HG03439 (cell line): ENCODE results near the gene TMEM131L.
"Not testable (repeated sequence)": the region's sequence is repeated elsewhere in the genome, so short reads cannot be mapped to it uniquely, and the experiment has no call there.

ENCODE experiments used
- ATAC-seq: cut with Tn5 transposase; IDR thresholded peaks from one replicate; pipeline ENCODE4 v1.9.1; 2021; ENCODE audit warnings: mild to moderate bottlenecking, moderate library complexity; ENCODE audit not compliant: unreplicated experiment

Gene TMEM131L

DNA sequence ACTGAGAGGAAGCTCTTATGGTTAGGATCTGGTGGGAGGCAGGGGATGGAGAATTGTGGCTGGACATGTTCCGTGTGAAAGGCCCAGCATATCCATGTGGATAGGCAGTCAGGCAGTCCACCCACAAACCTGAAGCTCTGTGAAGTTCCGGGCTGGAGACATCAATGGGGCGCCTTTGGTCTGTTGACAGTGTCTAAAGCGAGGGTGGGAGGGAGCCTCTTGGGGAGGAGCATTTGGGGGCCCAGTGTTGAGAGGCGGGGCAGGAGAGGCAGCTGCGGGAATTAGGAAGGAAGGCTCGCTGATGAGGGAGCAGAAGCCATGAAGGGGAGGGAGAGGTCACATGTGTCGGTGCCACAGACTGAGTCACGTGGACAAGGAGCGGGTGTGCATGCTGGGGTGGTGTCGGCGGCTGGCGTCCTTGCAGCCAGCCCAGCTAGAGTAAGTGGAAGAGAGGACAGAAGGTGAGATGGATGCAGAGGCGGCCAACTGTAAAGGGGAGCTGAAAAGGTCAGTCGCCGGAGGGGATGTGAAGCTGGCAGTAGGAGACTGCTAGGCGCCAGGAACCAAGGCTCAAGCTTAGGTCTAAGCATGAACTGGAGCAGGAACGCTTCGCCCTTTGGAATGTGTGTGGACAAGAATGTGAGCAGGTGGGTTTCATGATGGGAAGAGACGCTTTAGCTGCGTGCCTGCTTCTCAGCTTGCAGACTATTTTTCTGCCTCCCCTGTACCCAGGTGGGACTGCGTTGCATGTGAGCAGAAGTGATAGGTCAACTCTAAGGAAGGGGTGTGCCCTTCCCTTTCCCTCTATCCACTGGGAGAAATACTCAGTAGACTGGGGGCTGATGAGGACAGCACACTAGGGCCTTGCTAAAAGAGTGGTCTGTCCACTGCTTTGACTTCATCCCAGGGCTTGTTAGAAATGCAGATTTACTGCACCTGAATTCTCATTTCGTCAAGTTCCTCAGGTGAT lies 174.0 kb downstream of the TMEM131L start:
- no peak for ATAC-seq

DNA sequence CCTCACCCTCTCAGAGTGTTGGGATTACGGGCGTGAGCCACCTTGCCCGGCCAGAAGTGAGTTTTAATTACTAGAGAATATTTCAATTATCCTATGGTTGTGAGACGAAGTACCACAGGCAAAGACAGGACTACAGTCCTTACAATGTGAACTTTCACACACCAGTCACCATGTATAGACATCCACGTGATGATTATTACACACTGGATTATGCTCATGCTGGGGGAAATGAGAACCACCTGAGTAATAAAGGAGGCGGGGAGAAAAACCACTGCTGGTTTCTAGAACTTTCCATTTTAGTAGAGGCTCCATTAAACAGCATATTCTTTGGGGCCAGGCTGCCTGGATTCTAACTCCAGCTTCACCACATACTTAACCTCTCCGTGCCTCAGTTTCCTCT lies 175.4 kb downstream of the TMEM131L start:
- ATAC-seq: no peak

DNA sequence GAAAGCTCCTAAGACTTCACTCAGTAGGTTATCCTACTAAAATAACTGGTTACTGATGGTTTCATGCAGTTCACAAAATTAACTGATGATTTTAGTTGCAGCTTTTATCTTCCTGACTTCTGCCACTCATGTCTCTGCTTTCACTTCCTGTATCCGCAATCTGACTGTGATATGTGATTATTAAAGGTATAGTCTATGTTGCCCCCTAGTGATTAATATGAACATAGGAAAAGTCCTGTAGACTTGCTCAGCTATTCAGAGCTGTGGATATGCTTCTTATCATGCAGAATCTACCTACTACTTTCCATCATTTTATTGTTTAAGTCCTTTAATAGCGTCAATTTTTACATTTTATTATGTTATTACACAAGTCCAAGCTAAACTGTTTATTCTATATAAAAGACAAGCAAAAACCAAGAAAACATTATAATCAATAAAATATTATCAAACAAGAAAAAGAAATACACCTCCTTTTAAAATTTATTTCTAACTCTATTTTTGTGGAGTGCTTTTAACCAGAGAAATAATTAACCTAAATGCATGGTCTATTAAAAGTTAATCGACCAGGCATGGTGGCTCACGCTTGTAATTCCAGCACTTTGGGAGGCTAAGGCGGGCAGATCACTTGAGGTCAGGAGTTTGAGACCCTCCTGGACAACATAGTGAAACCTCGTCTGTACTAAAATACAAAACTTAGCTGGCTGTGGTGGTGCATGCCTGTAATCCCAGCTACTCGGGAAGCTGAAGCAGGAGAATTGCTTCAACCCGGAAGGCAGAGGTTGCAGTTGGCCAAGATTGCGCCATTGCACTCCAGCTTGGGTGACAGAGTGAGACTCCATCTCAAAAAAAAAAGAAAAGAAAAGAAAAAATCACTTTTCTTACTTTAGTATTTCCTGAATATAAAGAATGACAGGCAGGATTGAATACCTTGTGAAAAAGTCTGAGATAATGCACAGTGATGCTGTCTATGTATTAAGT lies 177.5 kb downstream of the TMEM131L start:
- peak; percentile 81 for ATAC-seq

DNA sequence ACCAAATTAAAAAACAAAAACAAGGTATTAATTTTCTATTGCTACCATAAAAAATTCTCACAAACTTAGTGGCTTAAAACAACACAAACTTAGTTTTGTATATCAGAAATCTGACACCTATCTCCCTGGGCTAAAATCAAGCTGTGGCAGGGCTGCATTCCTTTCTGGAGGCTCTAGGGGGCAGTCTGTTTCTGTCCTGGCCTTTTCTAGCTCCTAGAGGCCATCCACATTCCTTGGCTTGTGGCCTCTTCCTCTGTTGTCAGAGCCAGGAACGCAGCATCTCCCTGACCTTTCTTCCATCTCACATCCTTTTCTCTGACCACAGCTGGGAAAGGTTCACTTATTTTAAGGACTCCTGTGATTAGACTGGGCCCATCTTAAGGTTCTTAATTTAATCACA lies 179.0 kb downstream of the TMEM131L start:
- no peak for ATAC-seq

DNA sequence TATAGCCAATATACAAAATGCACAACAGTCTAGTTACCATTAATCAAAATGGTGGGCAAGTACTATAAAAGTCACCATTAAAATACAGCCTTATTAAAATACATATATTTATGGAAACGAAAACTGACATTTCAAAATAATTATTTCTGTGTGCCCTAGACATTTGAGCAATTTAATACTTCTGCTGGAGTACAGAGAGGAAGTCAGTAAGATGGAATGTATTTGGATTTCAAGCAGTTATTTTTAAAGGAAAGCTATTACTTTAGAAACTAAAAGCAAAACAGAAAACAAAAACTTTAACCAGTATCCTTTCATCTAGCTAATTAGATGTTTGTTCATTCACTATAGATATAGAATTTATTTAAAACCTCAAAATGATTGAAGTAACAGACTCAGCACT lies 180.1 kb downstream of the TMEM131L start:
- ATAC-seq: no peak

DNA sequence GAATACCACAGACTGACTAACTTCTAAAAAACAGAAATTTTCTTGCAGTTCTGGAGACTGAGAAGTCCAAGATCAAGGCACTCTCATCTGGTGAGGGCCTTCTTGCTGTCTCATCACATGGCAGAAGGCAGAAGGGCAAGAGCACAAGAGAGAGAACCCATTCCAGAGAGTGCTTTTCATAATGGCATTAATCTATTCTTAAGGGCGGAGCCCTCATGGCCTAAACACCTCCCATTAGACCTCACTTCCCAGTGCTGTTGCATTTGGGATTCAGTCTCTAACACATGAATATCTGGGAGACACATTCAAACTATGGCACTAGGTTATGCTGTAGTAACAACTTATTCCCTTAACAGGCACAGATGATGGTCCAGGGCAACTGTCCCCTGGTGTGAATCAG lies 180.8 kb downstream of the TMEM131L start:
- ATAC-seq: no peak

DNA sequence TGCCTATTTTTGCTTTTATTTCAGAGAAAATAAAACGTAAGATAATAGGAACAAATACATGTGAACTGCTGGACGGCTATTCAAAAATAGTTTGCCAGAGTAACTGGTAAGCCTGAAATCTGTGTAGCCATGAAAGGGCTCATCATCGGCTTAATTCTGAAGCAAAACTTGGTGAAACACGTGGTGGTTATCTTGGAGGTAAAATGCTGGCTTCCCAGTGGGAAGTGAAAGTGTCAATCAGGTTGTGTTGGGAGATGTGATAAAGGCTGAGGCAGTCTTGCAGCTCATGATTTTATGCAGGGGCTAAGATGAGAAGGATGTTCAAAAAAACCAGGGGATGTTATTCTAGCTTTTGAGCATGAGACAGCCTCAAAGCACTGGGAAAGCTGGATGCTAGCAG lies 181.8 kb downstream of the TMEM131L start:
- ATAC-seq: no peak

DNA sequence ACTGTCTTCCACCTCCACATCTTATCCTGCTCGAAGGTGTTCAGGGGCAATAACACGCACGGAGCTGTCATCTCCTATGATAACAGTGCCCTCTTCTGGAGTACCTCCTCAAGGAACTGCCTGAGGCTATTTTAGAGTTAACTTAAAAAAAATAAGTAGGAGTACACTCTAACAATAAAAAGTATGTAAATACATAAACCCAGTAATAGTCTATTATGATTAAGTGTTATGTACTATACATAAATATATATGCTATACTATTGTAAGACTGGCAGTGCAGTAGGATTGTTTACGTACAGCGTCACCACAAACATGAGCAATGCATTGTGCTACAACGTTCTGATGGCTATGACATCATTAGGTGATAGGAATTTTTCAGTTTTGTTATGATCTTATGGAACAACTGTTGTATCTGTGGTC lies 183.4 kb downstream of the TMEM131L start:
- no peak for ATAC-seq

DNA sequence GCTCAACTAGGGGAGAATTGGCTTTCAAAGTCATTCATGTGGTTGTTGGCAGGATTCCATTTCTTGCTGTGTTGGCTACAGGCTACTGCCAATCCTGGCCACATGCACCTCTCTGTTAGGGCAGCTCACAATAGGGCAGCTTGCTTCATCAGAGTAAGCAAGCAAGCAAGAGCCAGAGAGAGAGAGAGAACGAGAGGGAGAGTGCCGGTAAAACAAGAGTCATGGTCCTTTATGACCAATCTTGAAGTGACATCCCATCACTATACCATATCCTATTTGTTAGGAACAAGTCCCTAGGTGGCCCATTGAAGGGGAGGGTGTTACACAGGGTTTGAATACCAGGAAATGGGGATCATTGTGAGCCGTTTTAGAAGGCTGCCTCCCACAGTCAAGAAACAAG lies 185.0 kb downstream of the TMEM131L start:
- no peak for ATAC-seq

DNA sequence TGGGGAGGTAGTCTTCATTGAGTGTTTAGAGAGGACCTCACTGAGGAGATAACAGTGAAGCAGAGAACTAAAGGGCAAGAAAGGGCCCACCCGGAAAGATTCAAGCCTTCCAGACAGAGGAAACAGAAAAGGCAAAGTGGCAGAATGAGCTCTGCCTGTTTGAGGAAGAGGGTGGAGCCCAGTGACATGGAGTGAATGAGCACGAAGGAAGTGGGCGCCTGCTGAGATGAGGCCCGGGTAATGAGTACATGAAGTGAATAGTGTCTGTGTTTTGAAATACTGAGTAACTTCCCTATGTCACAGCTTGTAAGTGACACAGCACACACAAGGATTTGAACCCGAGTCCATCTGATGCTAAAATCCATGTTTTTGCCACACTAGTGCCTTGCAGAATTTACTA lies 185.4 kb downstream of the TMEM131L start:
- ATAC-seq: no peak

DNA sequence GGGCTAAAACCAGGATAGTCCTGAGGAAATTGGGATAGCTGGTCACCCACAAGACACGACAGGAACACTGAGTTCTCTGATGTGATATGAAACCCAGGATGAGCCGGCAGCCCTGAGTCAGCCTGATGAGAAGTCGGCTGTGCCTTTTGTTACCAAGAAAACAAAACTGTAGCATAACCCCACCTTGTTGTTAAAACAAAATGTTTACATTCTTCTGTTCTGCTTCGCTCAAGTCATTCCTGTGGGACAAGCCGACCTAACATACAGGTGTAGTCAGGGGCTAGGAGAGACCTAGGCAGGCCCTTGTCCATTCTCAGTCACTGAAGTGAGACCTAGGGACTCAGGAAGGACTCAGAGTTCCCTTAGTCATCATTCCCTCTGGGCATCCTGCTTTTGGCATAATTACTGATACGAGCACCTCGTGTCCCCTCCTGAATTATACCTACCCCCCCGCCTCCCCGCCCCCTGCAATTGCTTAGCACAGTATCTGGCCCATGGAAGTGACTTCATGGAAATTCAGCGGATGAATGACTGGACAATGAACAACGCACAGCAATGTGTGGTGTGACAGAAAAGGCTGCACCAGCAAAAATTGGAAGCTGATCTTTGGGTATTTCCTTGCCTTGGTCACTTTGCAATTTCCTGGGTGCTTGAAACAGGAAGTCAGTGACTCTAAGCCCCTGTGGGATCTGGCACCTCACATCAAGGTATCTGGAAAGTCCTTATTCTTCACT lies 186.1 kb downstream of the TMEM131L start:
- no peak for ATAC-seq

DNA sequence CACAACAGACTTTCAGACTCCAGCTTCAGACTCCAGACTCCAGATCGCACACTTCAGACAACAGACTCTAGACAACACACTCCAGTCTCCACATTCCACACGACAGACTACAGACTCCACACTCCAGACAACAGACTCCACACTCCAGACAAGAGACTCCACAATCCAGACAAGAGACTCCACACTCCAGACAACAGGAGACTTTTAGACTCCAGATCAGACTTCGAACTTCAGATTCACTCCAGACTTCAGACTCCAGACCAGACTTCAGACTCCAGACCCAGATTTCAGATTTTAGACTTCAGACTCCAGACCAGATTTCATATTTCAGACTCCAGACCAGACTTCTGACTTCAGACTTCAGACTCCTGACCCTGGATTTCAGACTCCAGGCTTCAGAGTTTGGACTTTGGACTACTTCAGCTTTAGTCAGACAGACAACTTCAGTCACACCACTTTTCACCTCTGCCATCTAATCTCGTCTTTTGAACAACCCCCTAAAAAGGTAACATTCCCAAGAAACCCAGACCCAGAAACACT lies 188.9 kb downstream of the TMEM131L start:
- no peak for ATAC-seq

DNA sequence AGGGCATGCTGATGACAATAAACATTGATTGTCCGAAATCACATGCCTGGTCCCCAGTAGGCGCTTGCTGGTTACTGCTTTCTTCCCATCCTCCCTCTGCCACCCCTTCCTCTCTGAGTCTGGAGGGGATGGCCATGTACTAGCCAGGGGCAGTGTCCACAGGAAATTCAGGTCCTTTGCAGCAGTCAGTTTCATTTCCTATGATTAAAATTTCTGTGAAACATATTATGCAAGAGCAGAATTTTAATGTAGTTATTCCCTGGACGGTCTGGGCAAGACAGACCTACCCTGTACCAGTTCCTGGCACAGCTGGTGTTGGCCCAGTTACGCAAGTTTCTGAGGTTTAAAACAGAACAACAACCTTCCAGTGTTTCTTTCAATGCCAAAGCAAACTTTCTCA lies 189.8 kb downstream of the TMEM131L start:
- ATAC-seq: no peak

DNA sequence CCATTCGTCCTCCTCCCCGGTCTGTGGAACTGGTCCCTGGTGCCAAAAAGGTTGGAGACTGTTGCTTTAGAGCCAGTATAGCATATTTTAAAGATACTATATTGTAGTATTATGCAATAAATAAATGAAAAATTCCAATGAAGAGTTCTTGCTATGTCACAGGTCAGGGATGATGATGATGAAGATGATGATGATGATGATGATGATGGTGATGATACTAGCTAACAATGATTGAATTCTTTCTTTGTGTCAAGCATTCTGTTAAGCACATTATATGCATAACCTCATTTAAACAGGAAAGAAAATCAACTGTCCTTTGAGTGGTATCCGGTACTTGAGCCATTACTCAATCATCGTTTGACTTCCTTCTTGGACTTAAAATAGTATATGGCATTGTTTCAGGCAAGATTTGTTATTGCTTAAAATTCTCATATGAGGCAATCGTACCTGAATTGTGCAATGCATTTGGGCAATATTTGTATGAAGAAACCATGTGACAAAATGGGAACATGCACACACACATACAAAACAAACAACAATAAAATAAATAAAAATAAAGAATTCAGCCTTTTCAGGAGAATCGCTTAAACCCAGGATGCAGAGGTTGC lies 195.2 kb downstream of the TMEM131L start:
- no peak for ATAC-seq

DNA sequence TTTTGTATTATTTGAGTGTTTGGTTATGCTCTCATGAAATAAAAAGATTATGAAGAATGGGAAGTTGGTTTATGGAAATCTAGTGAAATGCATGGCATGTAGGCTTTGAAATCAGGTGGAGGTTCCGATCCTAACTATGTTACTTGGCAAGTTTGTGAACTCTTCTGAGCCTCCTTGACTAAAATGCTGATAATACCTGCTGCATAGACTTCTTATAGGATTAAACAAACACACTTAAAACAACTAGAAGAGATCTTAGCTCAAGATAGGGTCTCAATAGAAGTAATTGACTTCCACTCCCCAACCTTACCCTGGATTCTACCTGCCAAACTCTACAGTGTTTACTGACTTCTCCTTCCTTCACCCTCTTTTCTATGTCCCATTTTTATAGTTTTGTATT lies 195.7 kb downstream of the TMEM131L start:
- ATAC-seq: no peak

DNA sequence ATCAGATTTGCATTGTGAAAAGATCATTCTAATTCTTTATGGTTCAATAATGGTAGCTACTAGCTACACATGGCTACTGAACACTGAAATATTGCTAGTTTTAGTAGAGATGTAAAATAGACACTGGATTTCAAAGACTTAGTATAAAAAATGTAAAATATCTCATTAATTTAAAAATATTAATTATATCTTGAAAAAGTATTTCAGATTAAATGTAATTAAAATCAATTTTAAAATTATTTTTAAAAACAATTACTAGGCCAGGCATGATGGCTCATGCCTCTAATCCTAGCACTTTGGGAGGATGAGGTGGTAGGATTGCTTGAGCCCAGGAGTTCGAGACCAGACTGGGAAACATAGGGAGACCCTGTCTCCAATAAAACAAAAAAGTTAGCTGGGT lies 197.5 kb downstream of the TMEM131L start:
- ATAC-seq: no peak

DNA sequence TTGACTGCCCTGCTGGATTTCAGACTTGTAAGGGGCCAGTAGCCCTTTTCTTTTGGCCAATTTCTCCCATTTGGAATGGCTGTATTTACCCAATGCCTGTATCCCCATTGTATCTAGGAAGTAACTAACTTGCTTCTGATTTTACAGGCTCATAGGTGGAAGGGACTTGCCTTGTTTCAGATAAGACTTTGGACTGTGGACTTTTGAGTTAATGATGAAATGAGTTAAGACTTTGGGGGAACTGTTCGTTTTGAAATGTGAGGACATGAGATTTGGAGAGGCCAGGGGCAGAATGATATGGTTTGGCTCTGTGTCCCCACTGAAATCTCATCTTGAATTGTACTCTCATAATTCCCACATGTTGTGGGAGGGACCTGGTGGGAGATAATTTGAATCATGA lies 200.3 kb downstream of the TMEM131L start:
- not testable (repeated sequence) for ATAC-seq

DNA sequence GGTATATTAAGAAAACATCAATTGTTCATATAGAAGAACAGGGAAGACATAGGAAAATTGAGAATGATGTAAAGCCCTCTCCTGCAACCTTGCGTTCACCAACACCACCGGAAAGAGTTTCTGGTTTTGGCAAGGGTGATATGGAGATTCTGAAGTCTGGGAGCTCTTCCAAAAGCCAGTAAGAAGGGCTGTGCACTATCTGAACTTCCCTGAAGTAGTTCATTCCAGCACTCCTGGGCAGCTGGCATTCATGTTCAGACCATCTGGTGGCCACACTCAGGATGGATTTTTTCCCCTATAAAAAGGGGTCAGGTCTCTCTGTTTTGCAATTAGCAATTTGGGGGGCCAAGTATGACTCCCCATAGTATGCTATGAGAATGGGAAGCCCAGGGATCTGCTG lies 202.5 kb downstream of the TMEM131L start:
- no peak for ATAC-seq

DNA sequence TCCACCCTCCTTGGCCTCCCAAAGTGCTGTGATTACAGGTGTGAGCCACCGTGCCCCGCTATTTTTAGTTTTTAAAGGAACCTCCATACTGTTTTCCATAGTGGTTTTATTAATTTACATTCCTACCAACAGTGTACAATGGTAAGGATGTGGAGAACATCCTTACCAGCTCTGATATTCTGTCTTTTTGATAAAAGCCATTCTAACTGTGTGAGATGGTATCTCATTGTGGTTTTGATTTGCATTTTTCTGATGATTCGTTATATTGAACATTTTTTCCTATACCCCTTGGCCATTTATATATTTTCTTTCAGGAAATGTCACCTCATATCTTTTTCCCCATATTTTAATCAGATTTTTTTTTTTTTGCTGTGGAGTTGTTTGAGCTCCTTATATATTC lies 203.7 kb downstream of the TMEM131L start:
- ATAC-seq: no peak

DNA sequence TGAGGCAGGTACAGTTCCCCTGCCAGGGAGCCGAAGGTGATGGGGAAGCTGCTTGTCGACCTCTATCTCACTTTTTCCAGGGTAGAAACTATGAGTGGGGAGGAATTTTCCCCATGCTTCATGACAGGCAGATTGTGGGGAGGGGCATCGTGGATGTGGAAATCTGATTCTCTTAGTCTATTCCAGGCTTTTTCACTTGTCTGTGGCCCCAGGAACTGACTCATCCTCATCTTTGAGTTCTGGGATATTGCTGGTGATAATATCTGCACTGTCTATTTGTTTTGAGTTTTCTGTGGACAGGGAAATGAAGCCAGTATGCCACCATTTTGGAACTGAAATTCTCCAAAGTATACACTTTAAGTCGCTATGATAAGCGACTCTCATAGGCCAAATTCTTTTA lies 210.3 kb downstream of the TMEM131L start:
- ATAC-seq: no peak
